H1 (cell line): ENCODE measurements around the gene NAIF1. TPM values are rescaled to one million over a fixed set of nuclear protein-coding genes. Genes with fewer than 3 reads are reported as not detected.

ENCODE experiments used
- CTCF ChIA-PET: fragments of 300-600 bp; sonication (Branson Sonifier 250); formaldehyde crosslinking; loops from one replicate; lab custom pipeline; 2021; ENCODE audit not compliant: partially characterized antibody; lab: Charles Lee
- POLR2A ChIA-PET: fragments of 300-600 bp; sonication (Branson Sonifier 250); formaldehyde crosslinking; loops from one replicate; lab custom pipeline; 2021; ENCODE audit warnings: inconsistent platforms; ENCODE audit not compliant: partially characterized antibody; lab: Charles Lee
- DNase-seq, 2 experiments: peaks; one replicate each; pipeline versions ENCODE4 v3.0.0 to v3.0.0-alpha.2; 2010 to 2022; ENCODE audit warnings: low spot score in 2 of 2, low read depth in 1 of 2, mixed read lengths in 1 of 2
- FAIRE-seq: peaks from 2 replicates; lab custom pipeline; 2011; peaks lifted over from hg19 to GRCh38; lab: Jason Lieb, UNC
- H2AFZ ChIP-seq: 2 replicates; pipeline ENCODE4 v1.8.1; 2012; ENCODE audit warnings: low read length, inconsistent platforms
- H2AK5ac ChIP-seq: 2 replicates; pipeline ENCODE4 v1.6.1; 2013; ENCODE audit warnings: low read depth, low read length
- H2BK120ac ChIP-seq: replicated peaks from 2 replicates; pipeline ENCODE3; 2013; ENCODE audit warnings: low read depth, low read length, inconsistent platforms
- H2BK12ac ChIP-seq: 2 replicates; pipeline ENCODE4 v1.6.1; 2013; ENCODE audit warnings: low read depth, low read length
- H2BK15ac ChIP-seq: 2 replicates; pipeline ENCODE4 v1.6.1; 2013; ENCODE audit warnings: low read length
- H2BK20ac ChIP-seq: 2 replicates; pipeline ENCODE4 v1.6.1; 2013; ENCODE audit warnings: low read length
- H2BK5ac ChIP-seq: 2 replicates; pipeline ENCODE4 v1.6.1; 2013; ENCODE audit warnings: low read depth, low read length
- H3K14ac ChIP-seq: 2 replicates; pipeline ENCODE4 v1.6.1; 2013; ENCODE audit warnings: inconsistent platforms; ENCODE audit not compliant: insufficient read length
- H3K18ac ChIP-seq: 2 replicates; pipeline ENCODE4 v1.6.1; 2013; ENCODE audit warnings: low read length; ENCODE audit errors: extremely low read depth
- H3K23ac ChIP-seq: 2 replicates; pipeline ENCODE4 v1.6.1; 2013; ENCODE audit warnings: inconsistent platforms; ENCODE audit not compliant: insufficient read length
- H3K23me2 ChIP-seq: 2 replicates; pipeline ENCODE4 v1.6.1; 2013; ENCODE audit warnings: low read depth, low read length
- H3K27ac ChIP-seq: 2 replicates; pipeline ENCODE4 v1.6.1; 2011; ENCODE audit warnings: low read depth, low read length, inconsistent platforms
- H3K27me3 ChIP-seq, 4 experiments: replicated peaks in 1 of 4; 1 replicate in 1 of 4; 2 replicates in 3 of 4; pipeline versions ENCODE4 v1.6.1 to v1.8.1; 2011 to 2013; ENCODE audit warnings: low read length in 3 of 4, mild to moderate bottlenecking in 3 of 4, inconsistent platforms in 2 of 4, mixed read lengths in 2 of 4, moderate library complexity in 1 of 4; ENCODE audit not compliant: control insufficient read depth in 3 of 4, insufficient read depth in 3 of 4; ENCODE audit errors: extremely low read depth in 1 of 4
- H3K36me3 ChIP-seq, 4 experiments: 2 replicates each; pipeline versions ENCODE4 v1.6.1 to v1.8.1; 2011 to 2013; ENCODE audit warnings: mild to moderate bottlenecking in 4 of 4, low read length in 3 of 4, moderate library complexity in 2 of 4, control low read depth in 1 of 4, inconsistent platforms in 1 of 4; ENCODE audit not compliant: insufficient read depth in 4 of 4, control insufficient read depth in 2 of 4
- H3K4ac ChIP-seq: replicated peaks from 2 replicates; pipeline ENCODE3; 2013; ENCODE audit warnings: low read length, low read depth, mixed read lengths, inconsistent platforms; ENCODE audit not compliant: insufficient read length
- H3K4me1 ChIP-seq, 4 experiments: replicated peaks in 1 of 4; 1 replicate in 1 of 4; 2 replicates in 3 of 4; pipeline versions ENCODE4 v1.6.1 to v1.8.1; 2011 to 2013; ENCODE audit warnings: low read length in 3 of 4, inconsistent platforms in 2 of 4, mixed read lengths in 1 of 4; ENCODE audit not compliant: insufficient read depth in 4 of 4, control insufficient read depth in 3 of 4
- H3K4me2 ChIP-seq, 2 experiments: 2 replicates each; pipeline versions ENCODE4 v1.6.1 to v1.8.1; 2011 to 2013; ENCODE audit warnings: low read depth in 2 of 2, low read length in 2 of 2, control low read depth in 1 of 2, inconsistent platforms in 1 of 2, mild to moderate bottlenecking in 1 of 2; ENCODE audit not compliant: insufficient read depth in 1 of 2
- H3K4me3 ChIP-seq, 4 experiments: fragments of 200-600, 300-600 bp in 1 of 4; sonication (generic), shearing (Covaris generic), sonication (Bioruptor Twin) in 1 of 4; 2 replicates each; pipeline versions ENCODE4 v1.5.1 to v1.8.1; 2011 to 2016; ENCODE audit warnings: low read length in 4 of 4, low read depth in 3 of 4, control low read depth in 2 of 4, inconsistent platforms in 2 of 4, mild to moderate bottlenecking in 2 of 4, mixed read lengths in 1 of 4, moderate library complexity in 1 of 4; ENCODE audit not compliant: insufficient read depth in 2 of 4; ENCODE audit errors: extremely low read depth in 1 of 4
- H3K56ac ChIP-seq: replicated peaks from 2 replicates; pipeline ENCODE3; 2013; ENCODE audit warnings: low read depth, mild to moderate bottlenecking, mixed read lengths, low read length, inconsistent platforms; ENCODE audit not compliant: insufficient read length
- H3K79me1 ChIP-seq: 2 replicates; pipeline ENCODE4 v1.6.1; 2013; ENCODE audit warnings: low read depth, low read length, control low read depth
- H3K79me2 ChIP-seq, 2 experiments: 2 replicates each; pipeline versions ENCODE4 v1.6.1 to v1.8.1; 2012 to 2013; ENCODE audit warnings: low read length in 2 of 2, mild to moderate bottlenecking in 2 of 2, inconsistent platforms in 1 of 2; ENCODE audit not compliant: insufficient read depth in 2 of 2, control insufficient read depth in 1 of 2
- H3K9ac ChIP-seq, 4 experiments: replicated peaks in 1 of 4; 1 replicate in 1 of 4; 2 replicates in 3 of 4; pipeline versions ENCODE4 v1.6.1 to v1.8.1; 2011 to 2013; ENCODE audit warnings: low read depth in 3 of 4, low read length in 3 of 4, control low read depth in 2 of 4, mild to moderate bottlenecking in 2 of 4, moderate library complexity in 2 of 4, inconsistent platforms in 1 of 4; ENCODE audit errors: extremely low read depth in 1 of 4
- H3K9me3 ChIP-seq, 2 experiments: 2 replicates each; pipeline versions ENCODE4 v1.6.1 to v1.8.1; 2012 to 2013; ENCODE audit warnings: mild to moderate bottlenecking in 2 of 2, moderate library complexity in 2 of 2, control low read depth in 1 of 2, inconsistent platforms in 1 of 2, low read depth in 1 of 2, low read length in 1 of 2, mixed read lengths in 1 of 2; ENCODE audit not compliant: insufficient read depth in 2 of 2
- H4K20me1 ChIP-seq, 2 experiments: replicated peaks in 1 of 2; 2 replicates each; pipeline versions ENCODE3 to v1.8.1; 2011 to 2013; ENCODE audit warnings: inconsistent platforms in 2 of 2, low read length in 2 of 2, mild to moderate bottlenecking in 1 of 2; ENCODE audit not compliant: insufficient read depth in 2 of 2, control insufficient read depth in 1 of 2
- H4K5ac ChIP-seq: 2 replicates; pipeline ENCODE4 v1.6.1; 2013; ENCODE audit warnings: low read length, low read depth, mixed read lengths, inconsistent platforms; ENCODE audit not compliant: insufficient read length
- H4K8ac ChIP-seq: 2 replicates; pipeline ENCODE4 v1.8.0; 2013; ENCODE audit warnings: mild to moderate bottlenecking, moderate library complexity, low read length, inconsistent platforms; ENCODE audit not compliant: insufficient read depth; ENCODE audit errors: extremely low read depth
- H4K91ac ChIP-seq: replicated peaks from 2 replicates; pipeline ENCODE3; 2013; ENCODE audit warnings: low read length, mixed read lengths, inconsistent platforms; ENCODE audit not compliant: insufficient read length
- CTBP2 ChIP-seq: IDR thresholded peaks from 2 replicates; pipeline ENCODE4 v1.7.0; 2011; ENCODE audit warnings: borderline replicate concordance, mild to moderate bottlenecking, moderate library complexity, mixed read lengths, low read length; ENCODE audit not compliant: insufficient read depth, insufficient read length
- EGR1 ChIP-seq: IDR thresholded peaks from 2 replicates; pipeline ENCODE4 v1.6.1; 2011; ENCODE audit warnings: low read depth, low read length, borderline replicate concordance
- KDM1A ChIP-seq: fragments of 200-600, 300-600 bp; sonication (generic); IDR thresholded peaks from 2 replicates; pipeline ENCODE4 v1.7.1; 2016; ENCODE audit warnings: mild to moderate bottlenecking, low read length, borderline replicate concordance
- KDM5A ChIP-seq: fragments of 200-600 bp; IDR thresholded peaks from 2 replicates; pipeline ENCODE4 v1.7.1; 2012; ENCODE audit warnings: mild to moderate bottlenecking, low read length, inconsistent platforms, mixed read lengths
- NRF1 ChIP-seq: IDR thresholded peaks from 2 replicates; pipeline ENCODE4 v1.6.1; 2011; ENCODE audit warnings: mild to moderate bottlenecking, low read depth, low read length, improper control_type of control experiment
- SIX5 ChIP-seq: IDR thresholded peaks from 2 replicates; pipeline ENCODE4 v1.6.1; 2011; ENCODE audit warnings: mild to moderate bottlenecking, low read depth, low read length
- SP4 ChIP-seq: IDR thresholded peaks from 2 replicates; pipeline ENCODE4 v1.6.1; 2012; ENCODE audit warnings: low read length, inconsistent platforms
- TAF7 ChIP-seq: optimal IDR thresholded peaks from 2 replicates; pipeline ENCODE3; 2011; ENCODE audit warnings: low read depth, mild to moderate bottlenecking, inconsistent platforms, low read length, moderate library complexity, borderline replicate concordance
- ZNF274 ChIP-seq: IDR thresholded peaks from 2 replicates; pipeline ENCODE4 v1.7.0; 2012; ENCODE audit warnings: low read length, borderline replicate concordance; ENCODE audit errors: extremely low read depth
- WGBS, 2 experiments: shearing (Covaris generic) in 1 of 2; methylation state at CpG; one replicate each; pipeline versions ENCODE4 v1.1.6 to v1.1.7; 2013 to 2015; ENCODE audit warnings: low lambda C conversion rate in 2 of 2, mixed read lengths in 2 of 2, inconsistent platforms in 1 of 2, low coverage in 1 of 2, missing lambda C conversion rate in 1 of 2; ENCODE audit not compliant: insufficient replicate concordance in 2 of 2, insufficient coverage in 1 of 2, insufficient read length in 1 of 2; ENCODE audit errors: extremely low coverage in 1 of 2, missing lambda C conversion rate in 1 of 2; 5-methylcytosine and 5-hydroxymethylcytosine counted together
- polyA plus RNA-seq, 7 experiments: library from polyadenylated mRNA; depleted of rRNA in 3 of 7; stranded (reverse) in 5 of 7; unstranded in 2 of 7; fragments of >200 nt in 5 of 7; fragments of 200-250 nt in 2 of 7; gene quantifications; 1 replicate in 5 of 7; 2 replicates in 1 of 7; 4 replicates in 1 of 7; pipeline versions ENCODE4 v1.2.1 to v1.2.3, GENCODE V29; 2011 to 2013; ENCODE audit warnings: missing spikeins in 2 of 7, mixed read lengths in 2 of 7
- total RNA-seq: library from RNA; stranded (reverse); fragmentation: NEBNext Ultra II Directional; extraction: Animal tissue kit (Norgen Biotek cat#: 25700); gene quantifications from 2 replicates; pipeline ENCODE4 v1.2.1, GENCODE V29; 2021
- TF ChIP-seq, protein P1 (sequence below), 3 experiments: IDR thresholded peaks; 1 replicate in 2 of 3; 2 replicates in 1 of 3; pipeline versions ENCODE4 v1.5.1 to v1.6.1; 2011; ENCODE audit warnings: low read length in 3 of 3, mild to moderate bottlenecking in 3 of 3, inconsistent platforms in 2 of 3, low read depth in 1 of 3, moderate library complexity in 1 of 3; ENCODE audit not compliant: insufficient read depth in 1 of 3; ENCODE audit errors: control extremely low read depth in 1 of 3

The NAIF1 gene
- total and polyA plus RNA-seq, 2 of the 8 experiments (the other 6 are each of a cell fraction or from before 2014, with no cell fraction given) = 8.7 to 9.0 TPM

DNA sequence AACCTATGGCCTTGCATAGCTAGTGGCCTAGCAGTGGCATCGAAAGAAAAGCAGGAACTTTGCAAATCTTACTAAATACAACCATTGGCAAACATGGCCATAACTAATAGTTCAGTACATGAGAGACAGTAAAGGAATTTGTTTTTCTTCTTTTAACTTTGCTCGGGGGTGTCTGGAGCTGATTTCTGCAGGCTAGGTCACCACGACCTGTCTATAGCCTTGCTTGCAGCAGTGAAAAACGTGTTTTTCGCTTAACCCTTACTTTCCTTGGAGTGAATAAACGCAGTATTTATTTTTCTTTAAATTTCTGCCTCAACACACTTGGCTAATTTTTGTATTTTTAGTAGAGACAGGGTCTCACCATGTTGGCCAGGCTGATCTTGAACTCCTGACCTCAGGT is 19.9 kb downstream of the NAIF1 start:
- WGBS, 2 experiments = 92% methylated on average over 6 of the region's 6 CpGs; no CpG with 5 or more reads in 1 of the 2 experiments
- Histone ChIP-seq H2BK12ac (no peak overlapping the region), H3K27ac (no peak overlapping the region), H3K23ac (no peak overlapping the region), H3K79me1 (no peaks in the 10 kb centered on the region), H3K56ac (no peak overlapping the region), H4K8ac (no peak overlapping the region), H3K4me1 (no peaks in the 10 kb centered on the region; a peak in 2 of 7 replicates), H3K79me2 (no peaks in the 10 kb centered on the region), H2BK15ac (no peak overlapping the region), H3K9me3 (no peaks in the 10 kb centered on the region), H3K4ac (no peak overlapping the region), H3K4me3 (no peak overlapping the region), H3K27me3 (no peaks in the 10 kb centered on the region), H2AK5ac (no peak overlapping the region), H2BK20ac (no peak overlapping the region), H3K14ac (no peak overlapping the region), H4K20me1 (no peaks in the 10 kb centered on the region), H4K5ac (no peak overlapping the region), H3K9ac (no peak overlapping the region), H3K36me3 (no peaks in the 10 kb centered on the region), H3K4me2 (no peak overlapping the region), H3K23me2 (no peaks in the 10 kb centered on the region), H2BK120ac (no peak overlapping the region), H2BK5ac (no peak overlapping the region), H2AFZ (no peak overlapping the region), H3K18ac (no peak overlapping the region), H4K91ac (no peak overlapping the region)
- ChIA-PET POLR2A (no interaction called here), CTCF (interaction anchor here (0.7 to 38.5 kb wide), 8 partner anchors 11 to 316 kb away, joined by 3 to 825 read pairs (median 5); partner anchors contain the start of gene DPM2)
- no peak for DNase-seq
- no peak for FAIRE-seq
- TF ChIP-seq ZNF274 (no peak), SP4 (no peak), TAF7 (no peak), KDM5A (no peak), KDM1A (no peak), SIX5 (no peak), CTBP2 (no peak), EGR1 (no peak), NRF1 (no peak)
- TF ChIP-seq, protein P1, sequence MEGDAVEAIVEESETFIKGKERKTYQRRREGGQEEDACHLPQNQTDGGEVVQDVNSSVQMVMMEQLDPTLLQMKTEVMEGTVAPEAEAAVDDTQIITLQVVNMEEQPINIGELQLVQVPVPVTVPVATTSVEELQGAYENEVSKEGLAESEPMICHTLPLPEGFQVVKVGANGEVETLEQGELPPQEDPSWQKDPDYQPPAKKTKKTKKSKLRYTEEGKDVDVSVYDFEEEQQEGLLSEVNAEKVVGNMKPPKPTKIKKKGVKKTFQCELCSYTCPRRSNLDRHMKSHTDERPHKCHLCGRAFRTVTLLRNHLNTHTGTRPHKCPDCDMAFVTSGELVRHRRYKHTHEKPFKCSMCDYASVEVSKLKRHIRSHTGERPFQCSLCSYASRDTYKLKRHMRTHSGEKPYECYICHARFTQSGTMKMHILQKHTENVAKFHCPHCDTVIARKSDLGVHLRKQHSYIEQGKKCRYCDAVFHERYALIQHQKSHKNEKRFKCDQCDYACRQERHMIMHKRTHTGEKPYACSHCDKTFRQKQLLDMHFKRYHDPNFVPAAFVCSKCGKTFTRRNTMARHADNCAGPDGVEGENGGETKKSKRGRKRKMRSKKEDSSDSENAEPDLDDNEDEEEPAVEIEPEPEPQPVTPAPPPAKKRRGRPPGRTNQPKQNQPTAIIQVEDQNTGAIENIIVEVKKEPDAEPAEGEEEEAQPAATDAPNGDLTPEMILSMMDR (IDR thresholded peaks at IDR 0.05; ENCODE audit: control extremely low read depth in 1 of 3, insufficient read depth in 1 of 3, low read depth in 1 of 3, low read length in 3 of 3) = no peak
